Fibroblast of skin of back (primary cell): ENCODE results near the gene RNF126.
"Not testable (repeated sequence)": the region's sequence is repeated elsewhere in the genome, so short reads cannot be mapped to it uniquely, and the experiment has no call there.

Experiments
- DNase-seq: peaks from one replicate; pipeline ENCODE4 v3.0.0-alpha.2; 2013

RNF126 gene

GRCh38 chr19:685454-685931 is 22.5 kb upstream of the RNF126 start:
- DNase-seq, result no peak

GRCh38 chr19:682678-683320 is 19.8 kb upstream of the RNF126 start:
- no peak for DNase-seq

GRCh38 chr19:681029-682019 is 18.3 kb upstream of the RNF126 start:
- no peak for DNase-seq

- peak; percentile 96 for DNase-seq
Measured at GRCh38 chr19:680287-681028, 17.4 kb upstream of the RNF126 start.

GRCh38 chr19:679418-680286 is 16.6 kb upstream of the RNF126 start:
- DNase-seq, result peak; percentile 70

DNA sequence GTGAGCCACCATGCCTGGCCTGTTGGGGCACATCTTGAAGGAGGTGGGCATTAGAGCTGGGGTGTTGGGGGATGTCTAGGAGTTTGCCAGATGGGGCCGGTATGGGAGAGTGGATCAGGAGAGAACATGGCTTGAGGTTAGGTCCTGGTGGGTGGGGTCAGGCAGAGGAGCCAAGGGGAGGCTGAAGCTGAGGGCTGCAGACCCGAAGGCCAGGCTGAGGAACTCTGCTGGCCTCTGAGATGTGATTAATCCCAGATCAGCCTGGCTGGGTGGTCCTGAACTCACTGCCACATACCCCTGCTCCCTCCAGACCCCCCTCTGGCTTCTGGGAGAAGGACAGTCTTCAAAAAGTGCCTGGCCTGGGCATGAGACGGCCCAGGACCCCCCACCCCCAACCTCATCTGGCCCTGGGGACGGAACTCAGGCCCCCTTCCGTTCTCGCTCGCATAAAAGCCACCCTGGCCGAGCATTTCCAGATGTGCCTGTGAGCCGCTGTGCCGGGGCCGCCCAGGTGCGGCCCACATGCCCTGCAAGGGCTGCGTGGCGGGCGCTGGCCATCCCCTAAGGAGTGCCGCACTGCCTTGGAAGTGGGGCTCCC is 15.9 kb upstream of the RNF126 start:
- DNase-seq, result no peak

GRCh38 chr19:677601-678436 is 14.8 kb upstream of the RNF126 start:
- no peak for DNase-seq

- peak; percentile 93 for DNase-seq
Measured at GRCh38 chr19:677201-677600, 14.2 kb upstream of the RNF126 start.

- DNase-seq, result peak; percentile 39
Measured at GRCh38 chr19:676339-677105, 13.5 kb upstream of the RNF126 start, which contains the start of gene FSTL3. TSS of gene FSTL3 (plus strand) at chr19:676392. CDS start at chr19:676424, 32 bp downstream.

GRCh38 chr19:676007-676338 is 13.0 kb upstream of the RNF126 start:
- DNase-seq, result no peak

GRCh38 chr19:674282-675151 is 11.5 kb upstream of the RNF126 start:
- DNase-seq, result no peak

- no peak for DNase-seq
Measured at GRCh38 chr19:670609-671075, 7.6 kb upstream of the RNF126 start.

GRCh38 chr19:668675-669434 is 5.8 kb upstream of the RNF126 start:
- DNase-seq, result peak; percentile 64

GRCh38 chr19:666985-667573 is 4.1 kb upstream of the RNF126 start:
- DNase-seq, result not testable (repeated sequence)

- DNase-seq, result peak; percentile 73
Measured at GRCh38 chr19:664913-665443, 2.0 kb upstream of the RNF126 start.

- DNase-seq, result no peak
Measured at GRCh38 chr19:663682-664117, 686 bp upstream of the RNF126 start.
